ENCODE data around the gene MRTO4.

DNA sequence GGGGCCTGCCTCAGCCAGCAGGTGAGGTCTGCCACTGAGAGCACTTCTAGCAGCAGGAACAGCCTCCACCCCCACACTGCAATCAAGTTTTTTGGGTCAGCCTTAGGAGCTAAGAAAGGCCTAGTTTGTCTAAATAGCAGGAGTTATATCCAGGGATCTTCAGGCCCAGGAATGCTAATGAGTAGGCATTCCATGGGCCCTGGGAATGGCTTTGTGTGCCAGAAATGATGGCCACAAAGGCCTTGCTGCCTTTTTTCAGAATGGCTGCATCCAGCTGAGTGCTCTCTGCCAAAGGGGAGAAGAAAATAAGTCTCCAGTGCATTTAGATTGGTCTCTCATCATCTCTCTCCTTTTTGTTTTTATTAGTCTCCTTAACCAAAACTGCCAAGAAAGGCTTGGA lies 2.8 kb downstream of the MRTO4 start:
- TF ChIP-seq, protein P1, sequence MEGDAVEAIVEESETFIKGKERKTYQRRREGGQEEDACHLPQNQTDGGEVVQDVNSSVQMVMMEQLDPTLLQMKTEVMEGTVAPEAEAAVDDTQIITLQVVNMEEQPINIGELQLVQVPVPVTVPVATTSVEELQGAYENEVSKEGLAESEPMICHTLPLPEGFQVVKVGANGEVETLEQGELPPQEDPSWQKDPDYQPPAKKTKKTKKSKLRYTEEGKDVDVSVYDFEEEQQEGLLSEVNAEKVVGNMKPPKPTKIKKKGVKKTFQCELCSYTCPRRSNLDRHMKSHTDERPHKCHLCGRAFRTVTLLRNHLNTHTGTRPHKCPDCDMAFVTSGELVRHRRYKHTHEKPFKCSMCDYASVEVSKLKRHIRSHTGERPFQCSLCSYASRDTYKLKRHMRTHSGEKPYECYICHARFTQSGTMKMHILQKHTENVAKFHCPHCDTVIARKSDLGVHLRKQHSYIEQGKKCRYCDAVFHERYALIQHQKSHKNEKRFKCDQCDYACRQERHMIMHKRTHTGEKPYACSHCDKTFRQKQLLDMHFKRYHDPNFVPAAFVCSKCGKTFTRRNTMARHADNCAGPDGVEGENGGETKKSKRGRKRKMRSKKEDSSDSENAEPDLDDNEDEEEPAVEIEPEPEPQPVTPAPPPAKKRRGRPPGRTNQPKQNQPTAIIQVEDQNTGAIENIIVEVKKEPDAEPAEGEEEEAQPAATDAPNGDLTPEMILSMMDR (IDR thresholded peaks at IDR 0.05; ENCODE audit: insufficient read depth, low read length, poor library complexity, severe bottlenecking), result no peak
- TF ChIP-seq EZH2phosphoT487 (conservative IDR thresholded peaks at IDR 0.05; ENCODE audit: low read length), result no peak

Data from SU-DHL-6 (cell line).